HFFc6 (cell line): ENCODE results near the gene CMC1. TPM values are rescaled to one million over a fixed set of nuclear protein-coding genes. Genes with fewer than 3 reads are reported as not detected.

Experiments used
- DNase-seq: peaks from one replicate; pipeline ENCODE4 v3.0.0-alpha.2; 2018
- H3K27ac Mint-ChIP-seq: 2 replicates; pipeline ENCODE4 v1.8.0; 2020; ENCODE audit warnings: mild to moderate bottlenecking, mixed read lengths
- H3K27me3 Mint-ChIP-seq: 2 replicates; pipeline ENCODE4 v1.8.0; 2021; ENCODE audit warnings: mild to moderate bottlenecking, moderate library complexity, mixed read lengths; ENCODE audit not compliant: insufficient read depth
- H3K36me3 Mint-ChIP-seq: 2 replicates; pipeline ENCODE4 v1.8.0; 2021; ENCODE audit warnings: low read depth, mixed read lengths
- H3K4me1 Mint-ChIP-seq: 2 replicates; pipeline ENCODE4 v1.8.0; 2020; ENCODE audit warnings: low read depth, mixed read lengths
- H3K4me3 Mint-ChIP-seq: 2 replicates; pipeline ENCODE4 v1.8.0; 2020; ENCODE audit warnings: mild to moderate bottlenecking, moderate library complexity, mixed read lengths
- H3K9me3 Mint-ChIP-seq: 2 replicates; pipeline ENCODE4 v1.8.0; 2020; ENCODE audit warnings: mild to moderate bottlenecking, mixed read lengths
- CTCF ChIP-seq: fragments of 200-600 bp; sonication (generic); IDR thresholded peaks from 2 replicates; pipeline ENCODE4 v1.5.0; 2021; ENCODE audit warnings: antibody characterized with exemption, mild to moderate bottlenecking
- total RNA-seq, 6 experiments: library from RNA; stranded (reverse); fragmentation: NEBNext Ultra II Directional; extraction: Animal tissue kit (Norgen Biotek cat#: 25700); gene quantifications; 2 replicates in 1 of 6; 3 replicates in 5 of 6; pipeline ENCODE4 v1.2.3, GENCODE V29; 2021

The CMC1 gene
- total RNA-seq, 6 experiments from 2014 or later, result 14.9 to 23.0 (median 18.8) TPM

- peaks cover 6% of the 10 kb centered on the region for H3K36me3 Mint-ChIP-seq
- TF ChIP-seq CTCF, result no peak
- H3K9me3 Mint-ChIP-seq, result no peaks in the 10 kb centered on the region
- H3K4me3 Mint-ChIP-seq, result no peak overlapping the region
- no peak for DNase-seq
- peaks cover 54% of the 10 kb centered on the region for H3K4me1 Mint-ChIP-seq
- H3K27ac Mint-ChIP-seq, result no peak overlapping the region
- no peaks in the 10 kb centered on the region; the same call in 1 of the 2 replicates for H3K27me3 Mint-ChIP-seq
These were observed 5.9 kb downstream of the CMC1 start for GRCh38 chr3:28247286-28247685.

- peaks cover 2% of the 10 kb centered on the region for H3K27me3 Mint-ChIP-seq
- no peak for TF ChIP-seq CTCF
- no peaks in the 10 kb centered on the region for H3K36me3 Mint-ChIP-seq
- H3K9me3 Mint-ChIP-seq, result no peaks in the 10 kb centered on the region
- H3K4me1 Mint-ChIP-seq, result peaks cover 31% of the 10 kb centered on the region
- DNase-seq, result peak; percentile 2
- H3K27ac Mint-ChIP-seq, result peak overlapping the region; percentile 61
- peak overlapping the region; percentile 24; the same call in 1 of the 2 replicates for H3K4me3 Mint-ChIP-seq
These were observed 9.6 kb downstream of the CMC1 start for GRCh38 chr3:28250999-28251398.

- no peak overlapping the region for H3K27ac Mint-ChIP-seq
- DNase-seq, result no peak
- no peak for TF ChIP-seq CTCF
- H3K9me3 Mint-ChIP-seq, result no peaks in the 10 kb centered on the region
- peaks cover 2% of the 10 kb centered on the region for H3K27me3 Mint-ChIP-seq
- no peaks in the 10 kb centered on the region for H3K36me3 Mint-ChIP-seq
- H3K4me1 Mint-ChIP-seq, result peaks cover 31% of the 10 kb centered on the region
- H3K4me3 Mint-ChIP-seq, result no peak overlapping the region
These were observed 10.6 kb downstream of the CMC1 start for GRCh38 chr3:28252001-28252431.

- no peak for TF ChIP-seq CTCF
- Mint-ChIP-seq H3K36me3 (no peaks in the 10 kb centered on the region), H3K27ac (no peak overlapping the region), H3K27me3 (peaks cover 2% of the 10 kb centered on the region), H3K9me3 (no peaks in the 10 kb centered on the region), H3K4me3 (no peak overlapping the region), H3K4me1 (peaks cover 28% of the 10 kb centered on the region)
- DNase-seq, result no peak
These were observed 11.8 kb downstream of the CMC1 start for GRCh38 chr3:28253040-28253715.

- no peaks in the 10 kb centered on the region for H3K9me3 Mint-ChIP-seq
- no peak for DNase-seq
These were observed 20.6 kb downstream of the CMC1 start for GRCh38 chr3:28262001-28262400.

More at GRCh38 chr3:28262001-28262400, 20.6 kb downstream of the CMC1 start:
- H3K4me3 Mint-ChIP-seq, result no peak overlapping the region
- H3K27me3 Mint-ChIP-seq, result no peaks in the 10 kb centered on the region
- H3K27ac Mint-ChIP-seq, result no peak overlapping the region
- H3K36me3 Mint-ChIP-seq, result peaks cover 4% of the 10 kb centered on the region; the same call in 1 of the 2 replicates
- TF ChIP-seq CTCF, result no peak
- H3K4me1 Mint-ChIP-seq, result no peaks in the 10 kb centered on the region
